ENCODE data around the gene EFNA3.

EFNA3 gene

GRCh38 chr1:155091071-155092051, 12.7 kb downstream of the EFNA3 start:
- H3K4me3 ChIP-seq (ENCODE audit: low read length) = no peak overlapping the region
- no peak for TF ChIP-seq ZNF274 (IDR thresholded peaks at IDR 0.05; ENCODE audit: low read depth, low read length)

GRCh38 chr1:155092131-155092530, 13.5 kb downstream of the EFNA3 start:
- TF ChIP-seq ZNF274 (IDR thresholded peaks at IDR 0.05; ENCODE audit: low read depth, low read length) = no peak
- no peak overlapping the region for H3K4me3 ChIP-seq (ENCODE audit: low read length)

GRCh38 chr1:155092641-155093040, 14.0 kb downstream of the EFNA3 start:
- no peak for TF ChIP-seq ZNF274 (IDR thresholded peaks at IDR 0.05; ENCODE audit: low read depth, low read length)
- no peak overlapping the region for H3K4me3 ChIP-seq (ENCODE audit: low read length)

GRCh38 chr1:155093911-155094621, 15.4 kb downstream of the EFNA3 start:
- no peak overlapping the region for H3K4me3 ChIP-seq (ENCODE audit: low read length)
- no peak for TF ChIP-seq ZNF274 (IDR thresholded peaks at IDR 0.05; ENCODE audit: low read depth, low read length)

GRCh38 chr1:155094622-155094948, 15.9 kb downstream of the EFNA3 start:
- TF ChIP-seq ZNF274 (IDR thresholded peaks at IDR 0.05; ENCODE audit: low read depth, low read length) = no peak
- H3K4me3 ChIP-seq (ENCODE audit: low read length) = no peak overlapping the region

- no peak overlapping the region for H3K4me3 ChIP-seq (ENCODE audit: low read length)
- TF ChIP-seq ZNF274 (IDR thresholded peaks at IDR 0.05; ENCODE audit: low read depth, low read length) = no peak
Measured at GRCh38 chr1:155099331-155099730, 20.7 kb downstream of the EFNA3 start.

- H3K4me3 ChIP-seq (ENCODE audit: low read length) = no peak overlapping the region
- no peak for TF ChIP-seq ZNF274 (IDR thresholded peaks at IDR 0.05; ENCODE audit: low read depth, low read length)
Measured at GRCh38 chr1:155103325-155103724, 24.7 kb downstream of the EFNA3 start.

- no peak for TF ChIP-seq ZNF274 (IDR thresholded peaks at IDR 0.05; ENCODE audit: low read depth, low read length)
- H3K4me3 ChIP-seq (ENCODE audit: low read length) = no peak overlapping the region
Measured at GRCh38 chr1:155104605-155105534, 26.2 kb downstream of the EFNA3 start.

- no peak for TF ChIP-seq ZNF274 (IDR thresholded peaks at IDR 0.05; ENCODE audit: low read depth, low read length)
- no peak overlapping the region for H3K4me3 ChIP-seq (ENCODE audit: low read length)
Measured at GRCh38 chr1:155105604-155106011, 27.0 kb downstream of the EFNA3 start.

GRCh38 chr1:155106862-155107261, 28.2 kb downstream of the EFNA3 start:
- no peak for TF ChIP-seq ZNF274 (IDR thresholded peaks at IDR 0.05; ENCODE audit: low read depth, low read length)
- no peak overlapping the region for H3K4me3 ChIP-seq (ENCODE audit: low read length)

- H3K4me3 ChIP-seq (ENCODE audit: low read length) = no peak overlapping the region
- TF ChIP-seq ZNF274 (IDR thresholded peaks at IDR 0.05; ENCODE audit: low read depth, low read length) = no peak
Measured at GRCh38 chr1:155107309-155108264, 28.9 kb downstream of the EFNA3 start.

GRCh38 chr1:155108296-155108695, 29.7 kb downstream of the EFNA3 start:
- H3K4me3 ChIP-seq (ENCODE audit: low read length) = no peak overlapping the region
- TF ChIP-seq ZNF274 (IDR thresholded peaks at IDR 0.05; ENCODE audit: low read depth, low read length) = no peak

GRCh38 chr1:155110381-155110780, 31.7 kb downstream of the EFNA3 start:
- H3K4me3 ChIP-seq (ENCODE audit: low read length) = no peak overlapping the region
- no peak for TF ChIP-seq ZNF274 (IDR thresholded peaks at IDR 0.05; ENCODE audit: low read depth, low read length)
